Measurements from ENCODE around the gene ZNF536.

DNA sequence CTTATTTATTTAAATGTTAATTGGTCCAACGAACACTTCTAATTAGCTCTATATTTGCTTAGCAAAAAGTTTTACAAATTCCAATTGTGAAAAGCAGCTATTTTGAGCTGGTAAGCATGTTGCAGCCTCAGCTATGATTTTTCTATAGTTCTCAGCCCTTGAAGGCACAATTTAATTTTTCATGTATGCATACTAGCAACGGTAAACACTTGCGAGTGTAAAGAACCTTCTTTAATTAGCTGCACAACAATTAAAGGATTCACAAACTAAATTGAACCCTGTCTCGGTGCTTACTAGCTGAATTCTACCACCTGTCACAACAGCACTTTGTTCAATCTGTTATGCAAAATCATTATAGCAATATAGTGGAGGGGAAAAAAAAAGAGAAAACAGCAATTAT is 29.8 kb downstream of the ZNF536 start:
- TF ChIP-seq, protein P1, sequence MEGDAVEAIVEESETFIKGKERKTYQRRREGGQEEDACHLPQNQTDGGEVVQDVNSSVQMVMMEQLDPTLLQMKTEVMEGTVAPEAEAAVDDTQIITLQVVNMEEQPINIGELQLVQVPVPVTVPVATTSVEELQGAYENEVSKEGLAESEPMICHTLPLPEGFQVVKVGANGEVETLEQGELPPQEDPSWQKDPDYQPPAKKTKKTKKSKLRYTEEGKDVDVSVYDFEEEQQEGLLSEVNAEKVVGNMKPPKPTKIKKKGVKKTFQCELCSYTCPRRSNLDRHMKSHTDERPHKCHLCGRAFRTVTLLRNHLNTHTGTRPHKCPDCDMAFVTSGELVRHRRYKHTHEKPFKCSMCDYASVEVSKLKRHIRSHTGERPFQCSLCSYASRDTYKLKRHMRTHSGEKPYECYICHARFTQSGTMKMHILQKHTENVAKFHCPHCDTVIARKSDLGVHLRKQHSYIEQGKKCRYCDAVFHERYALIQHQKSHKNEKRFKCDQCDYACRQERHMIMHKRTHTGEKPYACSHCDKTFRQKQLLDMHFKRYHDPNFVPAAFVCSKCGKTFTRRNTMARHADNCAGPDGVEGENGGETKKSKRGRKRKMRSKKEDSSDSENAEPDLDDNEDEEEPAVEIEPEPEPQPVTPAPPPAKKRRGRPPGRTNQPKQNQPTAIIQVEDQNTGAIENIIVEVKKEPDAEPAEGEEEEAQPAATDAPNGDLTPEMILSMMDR (IDR thresholded peaks at IDR 0.05): no peak
- TF ChIP-seq POLR2A (IDR thresholded peaks at IDR 0.05): no peak

Measured in right lobe of liver (tissue), 4 donors.